ENCODE measurements around the gene ARCN1. TPM values are rescaled to one million over a fixed set of nuclear protein-coding genes. Genes with fewer than 3 reads are reported as not detected.

The ARCN1 gene
- total and polyA plus RNA-seq, 2 donors (not counting 1 experiment from before 2014, with no cell fraction given), result 42.9 to 83.2 TPM

- H3K36me3 ChIP-seq (replicated peaks in 1 of 2; ENCODE audit: control extremely low read depth in 1 of 2, control insufficient read depth in 1 of 2, extremely low read depth in 1 of 2, insufficient read depth in 2 of 2, low read length in 1 of 2), result no peaks in the 10 kb centered on the region
- Mint-ChIP-seq H3K4me1 (peaks cover 25% of the 10 kb centered on the region), H3K9me3 (ENCODE audit: insufficient read depth) (no peaks in the 10 kb centered on the region), H3K27ac (peak overlapping the region; percentile 83), H3K27me3 (peaks cover 20% of the 10 kb centered on the region), H3K4me3 (peak overlapping the region; percentile 83)
- peak; percentile 88 for DNase-seq
- H3K4me3 ChIP-seq (ENCODE audit: control extremely low read depth in 1 of 5, extremely low read depth in 1 of 5, insufficient read depth in 1 of 5, low read depth in 2 of 5, low read length in 4 of 5), result peak overlapping the region in 4 of 5 experiments; percentile 60 to 78 (median 64)
- H3K4me1 ChIP-seq (ENCODE audit: control insufficient read depth in 2 of 2, insufficient read depth in 2 of 2, low read length in 2 of 2), result peaks cover 26 to 38% of the 10 kb centered on the region in 2 donors
- TF ChIP-seq CTCF (IDR thresholded peaks at IDR 0.05), result no peak
- no peak for TF ChIP-seq EZH2 (IDR thresholded peaks at IDR 0.05; ENCODE audit: borderline replicate concordance, insufficient read depth, low read depth, low read length, poor library complexity, severe bottlenecking)
- POLR2A ChIA-PET, result interaction anchor here (0.5 kb wide), 1 partner anchor 318 kb away, joined by 4 read pairs; no protein-coding TSS in a partner anchor
- peak overlapping the region; percentile 100 for H3K4me2 ChIP-seq (replicated peaks; ENCODE audit: low read depth, low read length, poor library complexity, severe bottlenecking)
- H3K27me3 ChIP-seq (replicated peaks in 1 of 4; ENCODE audit: control extremely low read depth in 1 of 4, control insufficient read depth in 3 of 4, insufficient read depth in 4 of 4, low read length in 3 of 4), result peaks cover 0 to 46% (median 17%) of the 10 kb centered on the region in 4 experiments
- 17% methylated on average over 69 of the region's 69 CpGs for whole genome bisulfite sequencing (ENCODE audit: insufficient coverage)
- H4K20me1 ChIP-seq (ENCODE audit: control insufficient read depth, insufficient read depth, low read length, poor library complexity, severe bottlenecking), result no peaks in the 10 kb centered on the region
- intact Hi-C loops (cut with micrococcal nuclease), result no loop called here
- H3K9ac ChIP-seq (ENCODE audit: low read length), result peak overlapping the region; percentile 76
- ATAC-seq (ENCODE audit: low read depth), result peak; percentile 64
- H3K79me2 ChIP-seq (ENCODE audit: control insufficient read depth, insufficient read depth, low read length), result no peaks in the 10 kb centered on the region
- CTCF ChIA-PET, result interaction anchor here (1.0 to 2.4 kb wide), 4 partner anchors 9 to 248 kb away, joined by 3 to 8 read pairs (median 3); no protein-coding TSS in a partner anchor
- peaks cover 0 to 12% (median 0%) of the 10 kb centered on the region in 3 donors for H3K9me3 ChIP-seq (ENCODE audit: control extremely low read depth in 1 of 3, control insufficient read depth in 2 of 3, insufficient read depth in 1 of 3, low read length in 2 of 3)
- H2AFZ ChIP-seq (ENCODE audit: insufficient read depth, low read depth, low read length, poor library complexity, severe bottlenecking), result peak overlapping the region; percentile 88
- peak overlapping the region in 1 of 2 donors; percentile 51 for H3K27ac ChIP-seq (ENCODE audit: low read length in 2 of 2)
These were observed 36.4 kb downstream of the ARCN1 start for GRCh38 chr11:118608360-118609227.

Data from B cell (primary cell).